ENCODE data around the gene TUFM.
"Not testable (repeated sequence)": the region's sequence is repeated elsewhere in the genome, so short reads cannot be mapped to it uniquely, and the experiment has no call there.

TUFM gene

GRCh38 chr16:28823873-28824716, 22.1 kb downstream of the TUFM start:
- H3K9me3 ChIP-seq (ENCODE audit: severe bottlenecking) = no peaks in the 10 kb centered on the region
- H3K27ac ChIP-seq (ENCODE audit: poor library complexity, severe bottlenecking) = peak overlapping the region; percentile 98
- H3K27me3 ChIP-seq (ENCODE audit: insufficient read depth, poor library complexity, severe bottlenecking) = no peaks in the 10 kb centered on the region
- H3K36me3 ChIP-seq (ENCODE audit: low read depth) = peaks cover 56% of the 10 kb centered on the region
- ATAC-seq (ENCODE audit: low read depth) = peak; percentile 86
- H3K4me3 ChIP-seq (ENCODE audit: severe bottlenecking) = peak overlapping the region; percentile 89
- no peak for TF ChIP-seq CTCF (IDR thresholded peaks at IDR 0.05; ENCODE audit: poor library complexity, severe bottlenecking)
- peak; percentile 98 for DNase-seq (ENCODE audit: low spot score)
- peaks cover 13% of the 10 kb centered on the region for H3K4me1 ChIP-seq (ENCODE audit: insufficient read depth, poor library complexity, severe bottlenecking)

- Histone ChIP-seq H3K4me3 (ENCODE audit: severe bottlenecking) (peak overlapping the region; percentile 89), H3K27ac (ENCODE audit: poor library complexity, severe bottlenecking) (peak overlapping the region; percentile 98), H3K27me3 (ENCODE audit: insufficient read depth, poor library complexity, severe bottlenecking) (no peaks in the 10 kb centered on the region), H3K9me3 (ENCODE audit: severe bottlenecking) (no peaks in the 10 kb centered on the region), H3K4me1 (ENCODE audit: insufficient read depth, poor library complexity, severe bottlenecking) (peaks cover 13% of the 10 kb centered on the region), H3K36me3 (ENCODE audit: low read depth) (peaks cover 49% of the 10 kb centered on the region)
- DNase-seq (ENCODE audit: low spot score) = no peak
- peak; percentile 8 for ATAC-seq (ENCODE audit: low read depth)
- no peak for TF ChIP-seq CTCF (IDR thresholded peaks at IDR 0.05; ENCODE audit: poor library complexity, severe bottlenecking)
These were observed 22.8 kb downstream of the TUFM start for GRCh38 chr16:28823291-28823872.

GRCh38 chr16:28822520-28823290, 23.4 kb downstream of the TUFM start, which contains the start of gene ATXN2L:
TSS of gene ATXN2L (plus strand) at chr16:28822999. CDS start at chr16:28823260, 261 bp downstream.
- Histone ChIP-seq H3K4me3 (ENCODE audit: severe bottlenecking) (peak within 1 kb of the TSS; percentile 89), H3K36me3 (ENCODE audit: low read depth) (peaks cover 43% of the 10 kb centered on the region), H3K4me1 (ENCODE audit: insufficient read depth, poor library complexity, severe bottlenecking) (peaks cover 13% of the 10 kb centered on the region), H3K27ac (ENCODE audit: poor library complexity, severe bottlenecking) (peak within 1 kb of the TSS; percentile 98), H3K9me3 (ENCODE audit: severe bottlenecking) (no peaks in the 10 kb centered on the region), H3K27me3 (ENCODE audit: insufficient read depth, poor library complexity, severe bottlenecking) (no peaks in the 10 kb centered on the region)
- ATAC-seq (ENCODE audit: low read depth) = peak; percentile 40
- TF ChIP-seq CTCF (IDR thresholded peaks at IDR 0.05; ENCODE audit: poor library complexity, severe bottlenecking) = no peak
- DNase-seq (ENCODE audit: low spot score) = peak; percentile 92

GRCh38 chr16:28821874-28822519, 24.2 kb downstream of the TUFM start:
- Histone ChIP-seq H3K36me3 (ENCODE audit: low read depth) (peaks cover 36% of the 10 kb centered on the region), H3K27ac (ENCODE audit: poor library complexity, severe bottlenecking) (peak overlapping the region; percentile 98), H3K27me3 (ENCODE audit: insufficient read depth, poor library complexity, severe bottlenecking) (no peaks in the 10 kb centered on the region), H3K4me3 (ENCODE audit: severe bottlenecking) (peak overlapping the region; percentile 89), H3K4me1 (ENCODE audit: insufficient read depth, poor library complexity, severe bottlenecking) (peaks cover 13% of the 10 kb centered on the region), H3K9me3 (ENCODE audit: severe bottlenecking) (no peaks in the 10 kb centered on the region)
- DNase-seq (ENCODE audit: low spot score) = no peak
- ATAC-seq (ENCODE audit: low read depth) = no peak
- no peak for TF ChIP-seq CTCF (IDR thresholded peaks at IDR 0.05; ENCODE audit: poor library complexity, severe bottlenecking)

- not testable (repeated sequence) for H3K27me3 ChIP-seq (ENCODE audit: insufficient read depth, poor library complexity, severe bottlenecking); ATAC-seq (ENCODE audit: low read depth); H3K4me3 ChIP-seq (ENCODE audit: severe bottlenecking); DNase-seq (ENCODE audit: low spot score); H3K9me3 ChIP-seq (ENCODE audit: severe bottlenecking); H3K27ac ChIP-seq (ENCODE audit: poor library complexity, severe bottlenecking); H3K4me1 ChIP-seq (ENCODE audit: insufficient read depth, poor library complexity, severe bottlenecking)
- H3K36me3 ChIP-seq (ENCODE audit: low read depth) = peaks cover 21% of the 10 kb centered on the region
These were observed 25.6 kb downstream of the TUFM start for GRCh38 chr16:28820546-28820945.
